ENCODE results near the gene CELSR3. TPM values are rescaled to one million over a fixed set of nuclear protein-coding genes. Genes with fewer than 3 reads are reported as not detected.

CELSR3 gene
- total RNA-seq, 1 donor from 2014 or later, result 1.1 TPM

GRCh38 chr3:48656061-48656840 is 6.4 kb downstream of the CELSR3 start:
- DNase-seq (ENCODE audit: low read depth) (peak; percentile 84), FAIRE-seq (no peak)

GRCh38 chr3:48655606-48656005 is 7.1 kb downstream of the CELSR3 start:
- FAIRE-seq, result no peak
- Histone ChIP-seq H3K4me3 (ENCODE audit: low read depth, low read length) (peak overlapping the region; percentile 46), H3K27me3 (ENCODE audit: control insufficient read depth, insufficient read depth, low read length) (no peaks in the 10 kb centered on the region), H3K36me3 (ENCODE audit: control insufficient read depth, insufficient read depth, low read length) (no peaks in the 10 kb centered on the region)
- no peak for DNase-seq (ENCODE audit: low read depth)
- TF ChIP-seq, protein P1, sequence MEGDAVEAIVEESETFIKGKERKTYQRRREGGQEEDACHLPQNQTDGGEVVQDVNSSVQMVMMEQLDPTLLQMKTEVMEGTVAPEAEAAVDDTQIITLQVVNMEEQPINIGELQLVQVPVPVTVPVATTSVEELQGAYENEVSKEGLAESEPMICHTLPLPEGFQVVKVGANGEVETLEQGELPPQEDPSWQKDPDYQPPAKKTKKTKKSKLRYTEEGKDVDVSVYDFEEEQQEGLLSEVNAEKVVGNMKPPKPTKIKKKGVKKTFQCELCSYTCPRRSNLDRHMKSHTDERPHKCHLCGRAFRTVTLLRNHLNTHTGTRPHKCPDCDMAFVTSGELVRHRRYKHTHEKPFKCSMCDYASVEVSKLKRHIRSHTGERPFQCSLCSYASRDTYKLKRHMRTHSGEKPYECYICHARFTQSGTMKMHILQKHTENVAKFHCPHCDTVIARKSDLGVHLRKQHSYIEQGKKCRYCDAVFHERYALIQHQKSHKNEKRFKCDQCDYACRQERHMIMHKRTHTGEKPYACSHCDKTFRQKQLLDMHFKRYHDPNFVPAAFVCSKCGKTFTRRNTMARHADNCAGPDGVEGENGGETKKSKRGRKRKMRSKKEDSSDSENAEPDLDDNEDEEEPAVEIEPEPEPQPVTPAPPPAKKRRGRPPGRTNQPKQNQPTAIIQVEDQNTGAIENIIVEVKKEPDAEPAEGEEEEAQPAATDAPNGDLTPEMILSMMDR (IDR thresholded peaks at IDR 0.05; ENCODE audit: insufficient read depth, low read length, severe bottlenecking), result no peak

More at GRCh38 chr3:48656061-48656840, 6.4 kb downstream of the CELSR3 start:
- no peaks in the 10 kb centered on the region for H3K27me3 ChIP-seq (ENCODE audit: control insufficient read depth, insufficient read depth, low read length)
- H3K36me3 ChIP-seq (ENCODE audit: control insufficient read depth, insufficient read depth, low read length), result no peaks in the 10 kb centered on the region
- TF ChIP-seq, protein P1 (IDR thresholded peaks at IDR 0.05; ENCODE audit: insufficient read depth, low read length, severe bottlenecking), result peak; percentile 86
- H3K4me3 ChIP-seq (ENCODE audit: low read depth, low read length), result peak overlapping the region; percentile 46

- Histone ChIP-seq H3K27me3 (ENCODE audit: control insufficient read depth, insufficient read depth, low read length) (no peaks in the 10 kb centered on the region), H3K4me3 (ENCODE audit: low read depth, low read length) (no peak overlapping the region), H3K36me3 (ENCODE audit: control insufficient read depth, insufficient read depth, low read length) (no peaks in the 10 kb centered on the region)
- DNase-seq (ENCODE audit: low read depth), result no peak
- TF ChIP-seq, protein P1 (IDR thresholded peaks at IDR 0.05; ENCODE audit: insufficient read depth, low read length, severe bottlenecking), result no peak
- no peak for FAIRE-seq
Measured at GRCh38 chr3:48655063-48655462, 7.6 kb downstream of the CELSR3 start.

DNA sequence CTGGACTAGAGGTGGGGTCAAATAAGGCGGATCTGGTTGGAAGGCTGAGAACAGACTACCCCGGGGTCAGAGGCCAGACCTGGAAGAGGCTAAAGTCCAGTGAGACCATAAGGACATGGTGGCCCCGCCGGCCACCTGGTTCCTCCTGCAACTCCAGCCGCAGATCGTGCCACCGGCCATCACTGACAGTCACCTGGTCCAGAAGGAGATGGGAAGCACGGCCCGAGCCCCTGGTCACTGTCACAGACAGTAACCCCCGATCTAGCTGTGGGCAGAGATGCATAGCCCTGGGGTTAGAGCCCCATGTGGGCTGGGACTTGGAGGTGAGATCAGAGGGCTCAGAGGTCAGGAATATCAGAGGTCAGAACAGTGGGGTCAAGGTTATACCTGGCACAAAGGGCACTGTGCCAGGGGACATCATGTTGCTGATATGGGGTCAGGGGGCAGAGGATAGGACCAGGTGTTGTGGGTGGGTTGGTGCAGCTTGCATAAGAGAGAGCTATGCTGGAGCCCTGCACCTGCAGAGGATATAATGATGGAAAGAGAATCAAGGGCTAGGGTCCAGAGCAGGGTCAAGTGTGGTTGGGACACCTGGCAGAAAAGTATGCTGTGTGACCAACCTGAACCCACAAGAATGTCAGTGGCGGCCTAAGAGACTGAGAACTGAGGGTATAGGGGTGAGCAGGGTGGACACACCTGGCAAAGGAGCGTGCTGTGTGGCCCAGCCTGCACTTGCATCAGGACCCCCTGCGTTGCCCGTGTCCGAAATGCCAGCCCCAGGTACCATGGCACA is 9.6 kb downstream of the CELSR3 start:
- TF ChIP-seq, protein P1 (IDR thresholded peaks at IDR 0.05; ENCODE audit: insufficient read depth, low read length, severe bottlenecking), result no peak
- Histone ChIP-seq H3K36me3 (ENCODE audit: control insufficient read depth, insufficient read depth, low read length) (no peaks in the 10 kb centered on the region), H3K27me3 (ENCODE audit: control insufficient read depth, insufficient read depth, low read length) (no peaks in the 10 kb centered on the region), H3K4me3 (ENCODE audit: low read depth, low read length) (no peak overlapping the region)
- FAIRE-seq (peak; percentile 50), DNase-seq (ENCODE audit: low read depth) (no peak)

DNA sequence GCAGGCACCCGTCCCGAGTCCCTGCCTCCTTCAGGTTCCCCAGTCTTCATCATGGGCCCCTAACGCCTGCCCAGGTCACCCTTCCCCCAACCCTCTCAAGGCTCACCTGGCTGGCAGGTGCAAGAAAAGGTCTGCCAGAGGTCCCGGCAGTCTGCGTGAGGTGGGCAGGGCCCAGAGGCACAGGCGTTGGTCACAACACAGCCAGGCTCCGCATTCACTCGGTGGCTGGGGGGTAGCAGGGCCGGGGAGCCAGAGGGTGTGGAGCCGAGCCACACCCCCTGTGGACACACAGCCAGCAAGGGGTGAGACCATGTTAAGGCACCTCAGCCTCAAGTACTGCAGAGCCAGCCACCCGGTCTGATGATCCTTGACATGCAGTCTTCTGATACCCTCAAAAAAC is 10.9 kb downstream of the CELSR3 start:
- Histone ChIP-seq H3K36me3 (ENCODE audit: control insufficient read depth, insufficient read depth, low read length) (no peaks in the 10 kb centered on the region), H3K4me3 (ENCODE audit: low read depth, low read length) (no peak overlapping the region), H3K27me3 (ENCODE audit: control insufficient read depth, insufficient read depth, low read length) (no peaks in the 10 kb centered on the region)
- FAIRE-seq (no peak), DNase-seq (ENCODE audit: low read depth) (no peak)
- TF ChIP-seq, protein P1 (IDR thresholded peaks at IDR 0.05; ENCODE audit: insufficient read depth, low read length, severe bottlenecking), result no peak

Data from bronchial epithelial cell (primary cell).